Stimulated activated CD4-positive, alpha-beta T cell treated with anti-CD3 and anti-CD28 coated beads, Interleukin-12 subunit alpha, Interleukin-12 subunit beta, amount 100 ng/mL, for 4 hours (primary cell): ENCODE results near the gene APLP1.
"Not testable (repeated sequence)": the region's sequence is repeated elsewhere in the genome, so short reads cannot be mapped to it uniquely, and the experiment has no call there.

ENCODE experiments used
- DNase-seq: peaks from one replicate; pipeline ENCODE4 v3.0.0-alpha.2; 2020

The APLP1 gene

DNA sequence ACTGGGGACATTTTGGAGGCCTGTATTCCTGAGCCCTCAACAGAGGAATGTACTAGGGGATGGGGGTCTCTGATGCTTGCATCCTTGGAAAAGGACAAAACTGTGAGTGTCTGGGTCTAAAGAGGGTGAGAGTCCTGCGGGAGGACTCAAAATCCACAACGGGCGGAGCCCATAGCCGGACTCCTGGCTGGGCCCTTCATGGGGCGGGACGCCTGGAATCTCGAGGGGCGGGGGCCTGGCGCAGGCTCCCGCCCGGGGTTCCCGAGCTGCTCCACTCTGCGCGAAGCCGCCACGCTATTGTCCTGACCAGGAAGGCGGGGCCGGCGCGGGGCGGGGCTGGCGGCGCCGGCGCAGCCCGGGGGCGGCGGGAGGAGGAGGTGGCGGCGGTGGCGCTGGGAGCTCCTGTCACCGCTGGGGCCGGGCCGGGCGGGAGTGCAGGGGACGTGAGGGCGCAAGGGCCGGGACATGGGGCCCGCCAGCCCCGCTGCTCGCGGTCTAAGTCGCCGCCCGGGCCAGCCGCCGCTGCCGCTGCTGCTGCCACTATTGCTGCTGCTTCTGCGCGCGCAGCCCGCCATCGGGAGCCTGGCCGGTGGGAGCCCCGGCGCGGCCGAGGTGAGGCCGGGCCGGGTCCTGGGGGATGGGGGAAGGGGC is at the start of gene APLP1:
Gene APLP1, plus strand, starts transcription at position 403 of the 651 bp plus-strand sequence. Its CDS starts 63 bp downstream, at position 466.
- peak; percentile 76 for DNase-seq

DNA sequence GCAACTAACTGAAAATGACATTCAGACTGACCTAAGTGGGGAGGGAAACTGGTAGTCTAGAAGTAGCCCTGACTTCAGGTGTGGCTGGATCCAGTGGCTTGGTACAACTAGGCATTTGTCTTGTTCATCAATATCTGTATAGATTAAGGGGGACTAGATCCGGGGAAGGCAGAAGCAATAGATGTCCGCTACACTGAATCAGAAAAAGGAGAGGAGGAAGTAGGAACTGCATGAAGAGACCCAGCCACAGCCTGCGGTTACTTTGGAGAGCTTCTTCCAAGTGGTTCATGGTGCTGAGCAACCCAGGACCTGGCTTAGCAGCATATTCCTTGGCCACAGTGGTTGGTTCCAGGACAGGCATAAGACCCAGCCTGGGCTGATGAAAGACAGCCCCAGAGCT is 45.8 kb upstream of the APLP1 start:
- DNase-seq: no peak

DNA sequence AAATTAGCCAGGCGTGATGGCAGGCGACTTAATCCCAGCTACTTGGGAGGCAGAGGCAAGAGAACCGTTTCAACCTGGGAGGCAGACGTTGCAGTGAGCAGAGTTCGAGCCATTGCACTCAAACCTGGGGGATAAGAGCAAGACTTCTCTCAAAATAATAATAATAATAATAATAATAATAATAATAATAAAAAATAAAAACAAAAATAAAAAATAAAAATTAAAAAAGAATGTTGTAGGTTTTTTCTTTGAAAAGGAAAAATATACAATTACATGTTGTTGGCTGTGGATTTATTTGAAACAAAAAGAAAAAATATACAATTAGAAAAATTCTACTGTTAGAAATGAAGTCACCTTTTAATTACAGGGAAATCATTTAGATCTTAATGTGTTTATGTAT is 44.2 kb upstream of the APLP1 start:
- DNase-seq: no peak

DNA sequence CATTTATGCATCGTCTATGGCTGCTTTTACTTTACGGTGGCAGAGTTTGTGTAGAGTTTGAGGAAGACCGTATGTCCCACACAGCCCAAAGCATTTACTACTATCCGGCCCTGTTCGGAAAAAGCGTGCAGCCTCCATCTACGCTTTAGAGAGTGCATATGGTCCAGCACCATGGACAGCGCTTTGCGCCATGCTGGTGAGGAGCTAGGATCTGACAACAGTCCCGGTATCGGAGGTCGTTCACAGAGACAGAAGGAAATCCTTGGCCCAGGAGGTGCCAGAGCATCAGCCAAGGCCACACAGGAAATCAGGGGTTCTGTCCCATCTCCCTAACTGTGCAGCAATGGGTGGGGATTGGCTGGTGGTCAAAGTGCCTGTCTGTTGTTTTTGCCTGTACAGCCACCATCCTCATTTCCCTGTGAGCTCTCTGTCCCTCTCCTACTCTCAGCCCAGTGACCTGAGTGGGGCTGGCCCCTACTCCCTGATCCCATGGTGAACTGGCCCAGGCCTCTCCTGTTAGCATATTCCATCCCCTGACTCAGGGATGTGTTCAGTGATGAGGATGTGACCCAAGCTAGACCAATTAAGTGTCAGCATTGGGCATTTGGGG is 39.6 kb upstream of the APLP1 start:
- peak; percentile 36 for DNase-seq

DNA sequence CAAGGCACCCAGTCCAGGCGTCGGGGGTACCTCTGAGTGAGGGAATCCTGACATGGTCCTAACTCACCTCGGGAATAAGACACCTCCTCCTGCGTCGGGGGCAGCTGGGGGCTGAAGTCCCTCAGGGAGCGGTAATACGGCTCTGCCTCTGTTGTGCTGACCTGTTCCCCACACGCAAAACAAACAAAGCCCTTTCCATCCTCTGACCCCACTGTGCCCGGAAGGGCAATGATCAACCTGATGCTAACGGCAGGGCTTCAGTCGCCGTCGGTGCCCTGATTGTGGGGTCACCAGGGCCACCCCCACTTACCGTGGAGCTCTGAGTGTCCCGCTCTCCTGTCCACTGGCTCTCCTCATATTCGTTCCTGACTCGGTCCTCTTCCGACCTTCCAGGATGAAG is 37.4 kb upstream of the APLP1 start:
- DNase-seq: no peak

DNA sequence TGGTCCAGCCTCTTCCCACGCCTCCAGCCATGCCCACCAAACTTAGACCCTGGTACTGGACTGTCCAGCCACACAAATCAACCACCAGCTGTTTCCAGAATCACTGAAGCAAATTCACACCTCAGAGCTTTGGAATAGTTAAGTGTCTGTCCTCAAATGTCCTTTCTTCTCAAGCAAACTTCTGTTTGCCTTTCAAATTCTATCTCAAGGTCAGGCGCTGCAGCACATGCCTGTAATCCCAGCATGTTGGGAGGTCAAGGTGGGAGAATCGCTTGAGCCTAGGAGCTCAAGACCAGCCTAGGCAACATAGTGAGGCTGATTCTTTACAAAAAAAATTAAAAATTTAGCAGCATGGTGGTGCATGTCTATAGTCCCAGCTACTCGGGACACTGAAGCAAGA is 36.3 kb upstream of the APLP1 start:
- DNase-seq: no peak

DNA sequence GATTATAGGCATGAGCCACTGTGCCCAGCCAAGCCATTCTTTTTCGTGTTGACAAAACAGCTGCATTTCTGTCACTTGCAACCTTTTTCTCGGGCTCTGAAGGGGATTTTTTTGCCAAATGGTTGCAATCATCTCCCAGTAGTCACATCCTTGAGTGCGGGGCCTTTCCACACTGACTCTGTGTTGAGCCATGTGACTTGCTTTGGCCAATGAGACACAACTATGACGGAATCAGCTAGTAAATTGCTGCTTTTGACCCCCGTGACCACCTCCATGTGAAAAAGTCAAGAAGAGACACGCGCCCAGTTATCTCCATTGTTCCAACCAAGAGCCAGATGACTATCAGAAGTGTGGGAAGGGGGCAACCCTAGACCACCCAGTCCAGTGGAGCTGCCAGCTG is 34.4 kb upstream of the APLP1 start:
- DNase-seq: no peak

DNA sequence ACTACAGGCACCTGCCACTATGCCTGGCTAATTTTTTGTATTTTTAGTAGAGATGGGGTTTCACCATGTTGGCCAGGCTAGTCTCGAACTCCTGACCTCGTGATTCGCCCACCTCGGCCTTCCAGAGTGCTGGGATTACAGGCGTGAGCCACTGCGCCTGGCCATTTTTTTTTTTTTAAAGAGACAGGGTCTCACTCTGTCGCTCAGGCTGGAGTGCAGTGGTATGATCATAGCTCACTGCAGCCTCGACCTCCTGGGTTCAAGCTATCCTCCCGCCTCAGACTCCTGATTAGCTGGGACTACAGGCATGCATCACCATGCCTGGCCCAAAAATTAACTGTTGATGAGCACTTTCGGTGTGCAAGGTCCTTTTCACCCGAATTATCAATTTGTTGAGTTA is 32.3 kb upstream of the APLP1 start:
- not testable (repeated sequence) for DNase-seq

DNA sequence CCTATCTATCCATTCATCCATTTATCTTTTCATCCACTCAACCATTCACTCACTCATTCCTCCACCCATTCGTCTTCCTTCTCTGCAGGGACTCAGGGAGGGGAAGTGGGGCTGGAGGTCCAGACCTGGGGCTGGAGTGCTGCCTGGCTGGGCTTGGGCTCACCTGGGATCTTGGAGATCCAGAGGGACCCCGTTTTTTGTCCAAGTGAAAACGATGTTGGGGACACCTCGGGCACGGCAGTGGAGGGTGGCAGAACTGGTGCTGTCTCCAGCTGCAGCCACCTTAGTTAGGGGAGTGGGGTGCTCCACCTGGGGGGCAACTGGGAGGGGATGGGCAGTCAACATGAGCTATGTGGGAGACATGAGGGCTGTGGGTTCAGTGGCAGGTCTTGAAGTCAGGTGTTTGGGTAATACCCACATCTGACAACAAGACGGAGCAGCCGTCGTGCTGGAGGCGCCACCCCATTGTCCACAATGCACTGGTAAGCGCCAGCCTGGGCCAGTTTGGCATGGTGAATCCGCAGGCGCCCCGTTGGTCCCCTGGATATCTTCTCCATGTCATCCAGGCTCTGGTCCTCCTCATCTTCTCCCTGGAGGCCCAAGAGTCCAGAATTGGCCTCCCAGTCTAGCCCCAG is 26.3 kb upstream of the APLP1 start:
- DNase-seq: no peak

DNA sequence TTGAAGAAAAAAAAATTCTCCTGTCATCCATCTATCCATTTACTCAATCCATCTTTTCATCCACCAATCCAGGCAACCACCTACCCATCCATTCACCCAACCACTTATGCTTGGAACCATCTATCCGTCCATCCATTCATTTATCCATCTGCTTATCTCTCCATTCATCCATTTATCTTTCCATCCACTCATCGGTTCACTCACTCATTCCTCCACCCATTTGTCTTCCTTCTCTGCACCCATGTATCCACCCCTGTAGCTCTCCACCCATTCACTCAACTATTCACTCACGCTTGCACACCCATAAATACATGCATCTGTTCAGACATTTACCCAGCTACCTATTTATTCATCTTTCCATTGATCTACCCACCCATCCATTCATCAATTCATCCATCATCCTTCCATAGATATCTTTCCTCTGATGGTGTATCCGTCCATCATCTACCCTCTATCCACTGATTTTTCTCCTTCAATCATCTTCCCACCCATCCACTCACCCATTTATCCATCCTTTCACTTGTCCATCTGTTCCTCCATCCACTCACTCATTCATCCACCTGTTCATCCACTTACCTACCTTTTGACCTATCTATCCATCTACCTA is 25.6 kb upstream of the APLP1 start:
- DNase-seq: no peak

DNA sequence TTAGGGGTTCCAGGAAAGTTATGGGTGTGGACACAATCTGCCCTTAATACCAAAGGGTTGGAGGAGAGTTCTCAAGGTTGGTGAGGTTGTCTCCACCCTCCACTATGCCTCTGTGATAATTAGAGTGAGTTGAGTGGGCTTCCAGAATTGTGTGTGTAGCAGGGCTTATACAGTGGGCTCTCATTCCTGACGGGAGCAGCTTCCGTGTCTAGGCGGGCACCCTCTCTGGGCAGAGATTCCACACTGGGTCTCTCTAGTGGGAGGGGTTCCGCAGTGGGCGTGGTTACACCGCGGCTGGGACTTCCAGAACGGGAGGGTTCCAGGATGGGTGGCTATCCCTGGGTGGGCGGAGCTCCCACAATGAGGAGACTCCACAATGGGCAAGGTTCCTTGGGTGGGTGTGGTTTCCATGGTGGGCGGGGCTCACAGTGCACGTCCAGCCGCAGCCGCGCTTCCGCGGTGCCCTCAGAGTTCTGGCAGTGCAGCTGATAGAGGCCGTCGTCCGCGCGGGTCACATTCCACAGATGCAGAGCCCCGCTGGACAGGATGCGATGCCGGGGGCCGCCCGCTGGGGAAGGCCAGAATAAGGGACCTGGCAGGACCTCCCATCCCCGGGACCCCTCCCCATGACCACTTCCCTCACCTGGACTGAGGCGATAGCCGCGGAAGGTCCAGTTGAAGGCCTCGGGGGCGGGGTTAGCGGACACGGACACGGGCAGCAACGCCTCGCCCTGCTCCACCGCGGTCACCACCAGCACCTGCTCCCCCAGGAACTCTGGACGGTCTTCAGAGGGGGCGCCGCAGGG is 24.5 kb upstream of the APLP1 start:
- DNase-seq: no peak

DNA sequence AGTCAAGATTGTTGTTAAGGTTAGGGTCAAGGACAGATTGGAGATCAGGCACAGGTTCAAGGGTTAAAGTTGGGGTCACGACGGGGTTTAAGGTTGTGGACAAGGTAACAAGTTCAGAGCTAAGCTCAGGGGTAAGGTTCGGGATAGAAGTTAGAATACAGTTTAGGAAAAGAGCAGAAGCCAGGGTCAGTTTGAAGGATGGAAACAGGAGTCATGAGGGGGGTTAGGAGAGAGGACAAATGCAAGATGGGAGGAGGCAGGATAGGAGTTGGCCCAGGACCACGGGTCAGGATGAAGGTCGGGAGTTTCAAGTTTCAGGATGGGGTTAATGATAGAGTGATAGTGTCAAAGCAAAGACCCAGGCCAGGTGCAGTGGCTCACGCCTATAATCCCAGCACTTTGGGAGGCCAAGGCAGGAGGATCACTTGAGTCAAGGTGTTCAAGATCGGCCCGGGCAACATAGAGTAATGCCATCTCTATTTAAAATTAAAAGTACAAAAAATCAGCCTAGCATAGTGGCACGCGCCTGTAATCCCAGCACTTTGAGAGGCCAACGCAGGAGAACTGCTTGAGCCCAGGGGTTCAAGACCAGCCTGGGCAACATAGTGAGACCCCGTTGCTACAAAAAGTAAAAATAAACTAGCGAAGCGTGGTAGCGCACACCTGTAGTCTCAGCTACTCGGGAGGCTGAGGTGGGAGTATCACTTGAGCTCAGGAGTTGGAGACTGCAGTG is 23.7 kb upstream of the APLP1 start:
- DNase-seq: no peak

DNA sequence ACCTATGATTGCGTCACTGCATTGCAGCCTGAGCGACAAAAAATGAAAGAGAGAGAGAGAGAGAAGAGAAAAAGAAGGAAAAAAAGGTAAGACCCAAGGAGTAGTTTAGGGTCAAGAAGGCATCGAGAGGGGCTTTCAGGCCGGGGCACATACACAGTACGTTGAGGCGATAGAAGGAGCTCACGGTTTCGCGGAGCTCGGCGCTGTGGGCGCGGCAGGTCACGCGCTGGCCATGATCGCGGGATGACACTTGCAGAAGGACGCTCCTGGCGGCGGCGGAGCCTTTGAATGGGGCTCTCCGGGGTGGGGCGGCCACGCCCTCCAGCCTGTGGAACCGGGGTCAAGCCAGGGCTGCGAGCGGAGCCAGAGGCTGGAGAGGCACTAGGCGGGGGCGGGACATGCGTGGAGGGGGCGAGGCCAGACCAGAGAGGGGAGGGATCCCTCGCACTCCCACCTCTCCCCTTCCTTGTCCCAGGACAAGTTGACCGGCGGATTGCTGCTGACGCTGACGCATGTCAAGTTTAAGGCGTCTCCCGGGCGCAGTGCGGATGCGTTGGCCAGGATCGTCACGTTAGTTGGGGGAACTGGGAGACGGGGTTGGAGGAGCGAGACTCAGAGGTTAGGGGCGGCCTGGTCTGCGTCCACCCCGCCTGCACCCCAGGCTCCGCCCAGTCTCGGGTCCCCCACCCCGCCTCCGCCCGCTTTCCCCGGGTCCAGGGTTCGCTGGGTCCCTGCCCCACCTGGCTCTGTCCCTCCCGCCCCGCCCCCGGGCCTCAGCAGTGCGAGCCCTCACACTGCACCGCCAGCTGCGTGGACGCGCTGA is 22.9 kb upstream of the APLP1 start:
- no peak for DNase-seq

DNA sequence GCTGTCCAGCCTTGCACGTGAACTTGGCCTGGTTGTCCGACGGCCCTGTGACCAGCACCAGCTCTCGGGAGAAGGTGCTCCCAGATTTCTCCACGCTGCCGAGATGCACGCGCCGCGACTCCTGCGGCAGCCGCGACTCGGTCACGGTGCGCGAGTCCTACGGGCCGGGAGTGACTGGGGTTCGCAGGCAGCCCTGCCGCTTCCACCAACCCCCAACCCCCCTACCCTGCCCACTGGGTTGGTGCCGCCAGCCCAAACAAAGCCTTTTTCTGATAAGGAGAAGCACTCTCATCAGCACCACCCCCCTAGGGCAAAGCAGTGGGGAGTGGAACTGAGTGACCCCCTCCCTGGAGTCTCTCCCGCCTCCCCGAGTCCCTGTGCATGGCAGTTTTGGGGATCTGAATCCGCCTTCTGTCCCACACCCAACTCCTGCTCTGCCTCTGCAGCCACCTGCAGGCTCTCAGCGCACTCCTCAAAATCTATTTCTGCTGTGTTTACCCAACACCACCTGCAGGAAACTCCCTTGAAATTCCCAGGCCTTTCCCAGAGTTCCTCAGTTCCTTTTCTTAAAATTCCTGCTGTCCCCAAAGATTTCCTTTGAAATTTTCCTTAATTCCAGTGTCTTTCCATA is 22.2 kb upstream of the APLP1 start:
- DNase-seq: no peak

DNA sequence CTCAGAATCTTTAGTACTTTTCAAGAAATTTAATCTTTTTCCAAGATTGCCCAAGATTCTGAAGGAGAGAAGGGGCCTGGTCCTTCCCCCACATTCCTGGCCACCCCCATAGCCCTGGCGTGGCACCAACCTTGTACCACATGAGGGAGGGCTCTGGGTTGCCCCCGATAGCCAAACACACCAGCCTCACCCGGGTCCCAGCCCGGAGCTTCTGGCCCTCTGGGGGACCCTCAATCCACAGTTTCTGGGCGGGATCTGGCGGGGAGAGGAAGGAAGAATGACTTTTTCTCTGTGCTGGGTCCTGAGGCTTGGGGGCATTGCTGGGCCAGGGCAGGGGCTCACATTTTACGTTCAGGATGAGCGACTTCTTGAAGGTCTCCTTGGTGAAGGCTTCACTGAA is 20.5 kb upstream of the APLP1 start:
- no peak for DNase-seq

DNA sequence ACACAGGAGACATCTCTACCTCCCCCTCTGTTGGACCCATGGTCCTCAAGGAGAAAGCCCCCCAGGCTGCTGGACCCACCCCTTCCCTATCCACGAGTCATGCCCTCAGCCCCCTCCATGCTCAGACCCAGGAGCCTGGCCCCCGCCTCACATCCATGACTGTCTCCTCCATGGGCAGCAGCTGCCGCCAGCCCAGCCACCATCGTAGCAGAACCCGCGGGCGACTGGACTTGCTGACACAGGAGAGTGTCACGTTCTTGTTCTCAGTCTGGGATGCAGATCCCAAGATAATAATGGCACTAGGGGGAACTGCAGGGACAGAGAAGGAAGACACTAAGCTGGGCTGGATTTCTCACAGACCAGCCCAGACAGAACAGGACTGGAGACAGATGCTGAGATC is 19.9 kb upstream of the APLP1 start:
- DNase-seq: no peak

DNA sequence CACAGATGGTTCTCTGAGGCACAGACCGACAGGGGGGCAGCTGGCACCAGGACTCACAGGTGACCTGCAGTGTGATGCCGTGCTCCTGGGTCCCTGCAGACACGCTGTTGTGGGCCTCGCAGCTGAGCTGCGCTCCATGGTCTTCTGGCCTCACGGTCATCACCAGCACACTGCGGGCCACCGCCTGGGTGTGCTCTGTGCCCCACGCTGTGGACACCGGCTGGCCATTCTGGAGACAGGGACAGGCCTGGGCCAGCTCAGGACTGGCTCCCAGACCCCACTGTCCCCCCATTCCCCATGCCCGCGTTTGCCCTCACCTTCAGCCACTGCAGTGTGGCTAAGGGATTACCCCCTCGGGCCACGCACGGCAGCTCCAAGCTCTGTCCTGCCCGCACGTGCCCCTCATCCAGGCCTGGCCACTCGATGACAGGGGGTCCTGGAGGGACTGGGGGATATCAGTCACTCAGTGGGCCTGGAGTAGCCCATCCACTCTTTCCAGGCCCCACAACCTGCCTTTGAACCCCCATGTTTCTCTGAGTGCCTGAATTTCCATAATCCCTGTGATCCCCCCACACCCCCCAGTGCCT is 19.4 kb upstream of the APLP1 start:
- no peak for DNase-seq

DNA sequence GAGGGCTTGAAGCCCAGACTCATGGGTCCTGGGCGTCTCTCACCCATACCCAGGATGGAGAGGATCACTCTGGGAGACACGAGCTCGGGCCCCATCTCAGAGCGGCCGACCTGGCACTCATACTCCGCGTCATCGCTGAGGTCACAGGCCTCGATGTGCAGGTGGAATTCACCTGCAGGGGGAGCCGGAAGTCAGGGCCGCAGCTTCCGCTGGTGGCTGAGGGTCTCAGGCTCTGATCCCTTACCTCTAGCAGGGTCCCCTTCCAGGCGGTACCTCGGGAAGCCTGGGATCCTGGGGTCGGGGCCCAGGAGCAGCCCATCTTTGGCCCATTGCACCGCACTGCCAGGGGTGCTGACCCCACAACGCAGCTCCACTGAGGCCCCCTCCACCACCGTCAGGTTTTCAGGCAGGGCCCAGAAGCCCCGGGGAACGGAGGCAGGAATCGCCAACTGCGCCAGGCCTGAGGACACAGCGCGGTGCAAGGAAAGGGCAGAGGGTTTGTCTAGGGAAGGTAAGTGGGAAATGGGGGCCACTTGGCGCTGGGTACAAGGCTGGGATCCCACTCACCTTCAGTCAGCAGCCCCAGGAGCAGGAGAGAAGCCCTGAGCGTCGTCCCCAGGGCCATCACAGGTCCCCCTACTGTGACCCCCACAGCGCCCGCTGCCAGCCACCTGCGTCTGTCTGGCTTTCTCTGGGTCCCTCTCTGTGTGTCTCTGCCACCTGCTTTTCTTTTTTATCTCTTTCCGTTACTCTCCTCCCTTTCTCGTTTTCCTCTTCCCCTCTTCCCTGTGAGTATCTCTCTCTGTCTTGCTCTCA is 17.0 kb upstream of the APLP1 start:
- no peak for DNase-seq

DNA sequence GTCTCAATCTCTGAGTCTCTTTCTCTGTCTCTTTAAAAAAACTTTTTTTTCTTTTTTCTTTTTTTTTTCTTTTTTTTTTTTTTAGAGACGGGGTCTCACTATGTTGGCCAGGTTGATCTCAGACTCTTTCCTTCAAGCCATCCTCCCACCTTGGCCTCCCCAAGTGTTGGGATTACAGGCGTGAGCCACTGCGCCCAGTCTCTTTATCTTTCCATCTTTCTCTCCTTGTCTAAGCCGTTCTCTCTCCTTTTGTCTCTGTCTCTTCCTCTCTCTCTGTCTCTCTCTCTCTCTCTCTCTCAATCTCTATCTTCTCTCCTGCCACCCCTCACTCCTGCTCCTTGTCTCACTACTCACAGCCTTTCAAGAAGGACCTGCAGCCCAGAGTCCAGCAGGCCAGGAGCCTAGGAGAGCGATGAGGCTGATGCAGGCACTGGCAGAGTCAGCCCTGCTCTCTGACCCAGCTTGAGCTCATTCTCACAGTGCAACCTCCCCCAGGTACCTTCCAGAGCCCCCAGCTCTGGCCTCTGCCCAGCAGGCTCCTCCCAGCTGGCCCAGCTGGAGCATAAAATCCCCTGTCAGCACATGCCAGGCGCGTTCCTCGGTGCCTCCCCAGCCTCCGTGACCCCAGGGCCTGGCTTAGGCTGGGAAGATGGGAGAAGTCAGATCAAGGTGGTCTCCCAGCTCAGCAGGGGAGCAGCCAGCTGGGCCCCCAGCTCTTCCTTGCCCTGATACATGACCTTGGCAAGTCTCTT is 16.2 kb upstream of the APLP1 start, which contains the start of gene NPHS1:
Gene NPHS1, minus strand, starts transcription at position 476 of the 752 bp plus-strand sequence. CDS start 667 bp downstream, outside the sequence.
- no peak for DNase-seq
